Astrocyte of the hippocampus (primary cell): Measurements from ENCODE around the gene KRABD2.
"Not testable (repeated sequence)": the region's sequence is repeated elsewhere in the genome, so short reads cannot be mapped to it uniquely, and the experiment has no call there.

Experiments used
- DNase-seq: peaks from one replicate; pipeline ENCODE4 v3.0.0; 2011; ENCODE audit warnings: low read depth, low spot score

Gene KRABD2

GRCh38 chr17:8392674-8393469 is 16.4 kb upstream of the KRABD2 start:
- no peak for DNase-seq

GRCh38 chr17:8392274-8392673 is 15.8 kb upstream of the KRABD2 start:
- DNase-seq, result no peak

- DNase-seq, result no peak
These were observed 15.2 kb upstream of the KRABD2 start for GRCh38 chr17:8391711-8392110.

GRCh38 chr17:8387914-8388651 is 11.6 kb upstream of the KRABD2 start:
- no peak for DNase-seq

GRCh38 chr17:8386841-8387240 is 10.3 kb upstream of the KRABD2 start:
- DNase-seq, result no peak

GRCh38 chr17:8384801-8385378 is 8.4 kb upstream of the KRABD2 start:
- DNase-seq, result peak; percentile 90

- peak; percentile 98 for DNase-seq
These were observed 6.8 kb upstream of the KRABD2 start, which contains the start of gene RPL26 for GRCh38 chr17:8383143-8383822. Gene RPL26, minus strand, starts transcription at chr17:8383193. Its CDS starts 883 bp downstream, at chr17:8382310.

GRCh38 chr17:8382880-8383142 is 6.3 kb upstream of the KRABD2 start:
- DNase-seq, result no peak

GRCh38 chr17:8382052-8382879 is 5.8 kb upstream of the KRABD2 start:
- DNase-seq, result peak; percentile 32

GRCh38 chr17:8380049-8380448 is 3.5 kb upstream of the KRABD2 start:
- DNase-seq, result no peak

GRCh38 chr17:8378117-8378516 is 1.6 kb upstream of the KRABD2 start:
- not testable (repeated sequence) for DNase-seq

- no peak for DNase-seq
These were observed 918 bp upstream of the KRABD2 start for GRCh38 chr17:8377422-8377821.

GRCh38 chr17:8375738-8376259 is 705 bp downstream of the KRABD2 start:
- DNase-seq, result peak; percentile 62

GRCh38 chr17:8373856-8374255 is 2.6 kb downstream of the KRABD2 start:
- not testable (repeated sequence) for DNase-seq

- DNase-seq, result no peak
These were observed 4.1 kb downstream of the KRABD2 start for GRCh38 chr17:8372422-8372821.

- DNase-seq, result no peak
These were observed 4.7 kb downstream of the KRABD2 start for GRCh38 chr17:8371786-8372185.

- no peak for DNase-seq
These were observed 6.6 kb downstream of the KRABD2 start for GRCh38 chr17:8369944-8370343.

GRCh38 chr17:8368193-8368592 is 8.3 kb downstream of the KRABD2 start:
- no peak for DNase-seq

- DNase-seq, result peak; percentile 69
These were observed 10.3 kb downstream of the KRABD2 start for GRCh38 chr17:8366231-8366630.

GRCh38 chr17:8365143-8365542 is 11.4 kb downstream of the KRABD2 start:
- peak; percentile 69 for DNase-seq
